ENCODE data around the gene ELAC1. TPM values are rescaled to one million over a fixed set of nuclear protein-coding genes. Genes with fewer than 3 reads are reported as not detected.

Gene ELAC1
- total RNA-seq, 1 donor from 2014 or later: 6.3 TPM

DNA sequence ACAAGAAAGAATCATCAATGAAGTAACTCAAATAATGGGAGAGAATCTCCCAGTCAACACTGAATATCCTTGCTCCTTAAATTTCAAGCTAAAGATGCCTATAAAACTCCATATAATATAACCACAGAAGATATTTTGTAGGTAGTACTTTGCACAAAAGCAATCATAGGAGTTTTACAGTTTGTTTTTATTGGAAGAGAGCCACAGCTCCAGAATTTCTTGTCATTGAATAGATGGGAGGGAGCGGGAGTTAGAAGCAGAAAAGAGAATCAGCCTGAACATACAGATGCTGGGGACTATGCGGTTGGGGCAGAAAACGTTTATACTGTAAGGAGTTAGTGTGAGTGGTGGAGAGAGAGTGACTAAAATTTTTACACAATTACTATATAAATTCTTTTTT lies 43.9 kb downstream of the ELAC1 start:
- H3K9me3 ChIP-seq (ENCODE audit: control insufficient read depth in 3 of 3, low read length in 3 of 3): no peaks in the 10 kb centered on the region
- H3K9ac ChIP-seq (ENCODE audit: low read depth in 1 of 3, low read length in 3 of 3): no peak overlapping the region
- H3K27me3 ChIP-seq (ENCODE audit: control insufficient read depth in 3 of 3, insufficient read depth in 3 of 3, low read length in 3 of 3): no peaks in the 10 kb centered on the region
- no peaks in the 10 kb centered on the region for H3K4me1 ChIP-seq (ENCODE audit: control insufficient read depth in 3 of 3, insufficient read depth in 3 of 3, low read length in 3 of 3)
- no peak overlapping the region for H3K4me3 ChIP-seq (ENCODE audit: low read length in 3 of 3)
- H3K27ac ChIP-seq (ENCODE audit: low read depth, low read length): no peak overlapping the region
- H3K36me3 ChIP-seq (ENCODE audit: control insufficient read depth in 3 of 3, insufficient read depth in 3 of 3, low read length in 3 of 3): no peaks in the 10 kb centered on the region

DNA sequence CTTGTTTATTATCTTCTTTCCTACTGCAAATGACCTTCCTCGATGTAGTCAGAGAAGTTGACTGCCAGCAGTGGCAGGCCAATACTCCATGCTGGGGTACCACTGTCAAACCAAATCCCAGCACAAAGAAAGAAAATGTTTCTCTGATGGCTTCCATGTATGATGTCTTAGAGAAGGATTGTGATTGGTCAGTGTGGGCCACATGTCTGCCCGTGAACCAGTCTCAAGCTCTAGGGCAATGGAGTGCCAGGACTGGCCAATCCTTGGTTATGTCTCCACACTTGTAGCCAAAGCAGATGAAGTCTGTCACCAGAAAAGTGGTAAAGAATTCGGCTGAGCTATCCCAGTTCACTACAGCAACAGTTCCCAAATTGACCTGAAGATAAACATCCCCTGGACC lies 44.6 kb downstream of the ELAC1 start:
- no peak overlapping the region for H3K9ac ChIP-seq (ENCODE audit: low read depth in 1 of 3, low read length in 3 of 3)
- H3K4me1 ChIP-seq (ENCODE audit: control insufficient read depth in 3 of 3, insufficient read depth in 3 of 3, low read length in 3 of 3): no peaks in the 10 kb centered on the region
- H3K4me3 ChIP-seq (ENCODE audit: low read length in 3 of 3): no peak overlapping the region
- no peak overlapping the region for H3K27ac ChIP-seq (ENCODE audit: low read depth, low read length)
- no peaks in the 10 kb centered on the region for H3K9me3 ChIP-seq (ENCODE audit: control insufficient read depth in 3 of 3, low read length in 3 of 3)
- H3K36me3 ChIP-seq (ENCODE audit: control insufficient read depth in 3 of 3, insufficient read depth in 3 of 3, low read length in 3 of 3): no peaks in the 10 kb centered on the region
- no peaks in the 10 kb centered on the region for H3K27me3 ChIP-seq (ENCODE audit: control insufficient read depth in 3 of 3, insufficient read depth in 3 of 3, low read length in 3 of 3)

GRCh38 chr18:51013259-51013658 lies 45.4 kb downstream of the ELAC1 start:
- no peaks in the 10 kb centered on the region for H3K4me1 ChIP-seq (ENCODE audit: control insufficient read depth in 3 of 3, insufficient read depth in 3 of 3, low read length in 3 of 3)
- no peak overlapping the region for H3K9ac ChIP-seq (ENCODE audit: low read depth in 1 of 3, low read length in 3 of 3)
- H3K27me3 ChIP-seq (ENCODE audit: control insufficient read depth in 3 of 3, insufficient read depth in 3 of 3, low read length in 3 of 3): no peaks in the 10 kb centered on the region
- no peaks in the 10 kb centered on the region for H3K36me3 ChIP-seq (ENCODE audit: control insufficient read depth in 3 of 3, insufficient read depth in 3 of 3, low read length in 3 of 3)
- no peak overlapping the region for H3K27ac ChIP-seq (ENCODE audit: low read depth, low read length)
- H3K9me3 ChIP-seq (ENCODE audit: control insufficient read depth in 3 of 3, low read length in 3 of 3): no peaks in the 10 kb centered on the region
- no peak overlapping the region for H3K4me3 ChIP-seq (ENCODE audit: low read length in 3 of 3)

DNA sequence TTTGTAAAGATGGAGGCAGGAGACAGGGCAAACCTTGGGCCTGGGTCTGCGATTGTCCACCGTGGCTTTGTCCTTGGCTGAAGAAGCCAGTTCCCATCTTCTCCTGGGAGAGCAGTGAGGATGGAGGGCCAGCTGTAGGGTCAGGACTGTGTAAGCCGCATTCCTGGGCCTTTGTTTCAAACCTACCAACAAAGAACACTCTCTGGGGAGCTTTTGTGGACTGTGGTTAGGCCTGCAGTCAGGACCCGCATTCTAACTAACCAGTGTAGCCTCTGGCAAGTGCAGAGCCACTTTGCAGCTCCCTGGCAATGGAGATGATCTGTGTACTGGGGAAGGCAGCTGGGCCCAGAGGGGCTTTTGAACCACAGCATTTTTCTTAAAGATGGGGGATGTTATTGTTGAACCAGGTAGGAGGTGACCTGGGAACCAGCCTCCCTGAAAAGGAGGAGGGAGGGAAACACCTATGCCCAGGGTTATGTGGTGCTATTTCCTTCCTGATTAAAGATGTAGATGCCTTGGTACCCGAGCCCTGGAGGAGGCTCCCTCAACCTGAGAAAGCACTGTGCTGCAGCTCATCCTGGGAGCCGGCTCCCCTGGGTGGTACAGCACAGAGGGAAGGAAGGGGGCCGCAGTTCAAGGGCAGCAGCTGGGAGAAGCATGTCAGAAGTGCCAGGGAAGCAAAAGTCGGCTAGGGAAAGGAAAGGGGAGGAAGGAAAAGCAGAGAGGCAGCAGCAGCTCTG lies 49.5 kb downstream of the ELAC1 start:
- H3K4me3 ChIP-seq (ENCODE audit: low read length in 3 of 3): no peak overlapping the region
- no peaks in the 10 kb centered on the region for H3K4me1 ChIP-seq (ENCODE audit: control insufficient read depth in 3 of 3, insufficient read depth in 3 of 3, low read length in 3 of 3)
- no peak overlapping the region for H3K27ac ChIP-seq (ENCODE audit: low read depth, low read length)
- H3K9me3 ChIP-seq (ENCODE audit: control insufficient read depth in 3 of 3, low read length in 3 of 3): no peaks in the 10 kb centered on the region
- no peak overlapping the region for H3K9ac ChIP-seq (ENCODE audit: low read depth in 1 of 3, low read length in 3 of 3)
- H3K27me3 ChIP-seq (ENCODE audit: control insufficient read depth in 3 of 3, insufficient read depth in 3 of 3, low read length in 3 of 3): no peaks in the 10 kb centered on the region
- H3K36me3 ChIP-seq (ENCODE audit: control insufficient read depth in 3 of 3, insufficient read depth in 3 of 3, low read length in 3 of 3): peaks cover 0 to 4% (median 3%) of the 10 kb centered on the region in 3 donors

DNA sequence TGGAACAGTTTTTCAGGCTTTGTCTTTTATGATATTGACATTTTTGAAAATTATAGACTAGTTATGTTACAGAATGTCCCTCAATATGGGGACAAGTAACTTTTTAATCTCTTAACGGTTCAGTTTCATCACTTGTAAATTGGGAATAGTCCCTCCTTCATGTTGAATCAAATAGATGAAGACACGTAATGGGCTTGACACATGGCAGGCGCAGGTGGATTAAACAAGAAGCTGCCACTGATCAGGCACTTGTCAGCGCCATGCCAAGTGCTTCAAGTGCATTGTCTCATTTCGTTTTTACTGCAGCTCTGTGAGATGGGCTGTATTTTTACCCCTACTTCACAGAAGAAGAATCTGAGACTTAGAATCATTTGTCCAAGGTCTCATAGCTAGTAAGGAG lies 52.7 kb downstream of the ELAC1 start:
- Histone ChIP-seq H3K36me3 (ENCODE audit: control insufficient read depth in 3 of 3, insufficient read depth in 3 of 3, low read length in 3 of 3) (peaks cover 0 to 4% (median 3%) of the 10 kb centered on the region in 3 donors), H3K4me1 (ENCODE audit: control insufficient read depth in 3 of 3, insufficient read depth in 3 of 3, low read length in 3 of 3) (no peaks in the 10 kb centered on the region), H3K27ac (ENCODE audit: low read depth, low read length) (no peak overlapping the region), H3K27me3 (ENCODE audit: control insufficient read depth in 3 of 3, insufficient read depth in 3 of 3, low read length in 3 of 3) (no peaks in the 10 kb centered on the region), H3K4me3 (ENCODE audit: low read length in 3 of 3) (no peak overlapping the region), H3K9me3 (ENCODE audit: control insufficient read depth in 3 of 3, low read length in 3 of 3) (no peaks in the 10 kb centered on the region), H3K9ac (ENCODE audit: low read depth in 1 of 3, low read length in 3 of 3) (no peak overlapping the region)

DNA sequence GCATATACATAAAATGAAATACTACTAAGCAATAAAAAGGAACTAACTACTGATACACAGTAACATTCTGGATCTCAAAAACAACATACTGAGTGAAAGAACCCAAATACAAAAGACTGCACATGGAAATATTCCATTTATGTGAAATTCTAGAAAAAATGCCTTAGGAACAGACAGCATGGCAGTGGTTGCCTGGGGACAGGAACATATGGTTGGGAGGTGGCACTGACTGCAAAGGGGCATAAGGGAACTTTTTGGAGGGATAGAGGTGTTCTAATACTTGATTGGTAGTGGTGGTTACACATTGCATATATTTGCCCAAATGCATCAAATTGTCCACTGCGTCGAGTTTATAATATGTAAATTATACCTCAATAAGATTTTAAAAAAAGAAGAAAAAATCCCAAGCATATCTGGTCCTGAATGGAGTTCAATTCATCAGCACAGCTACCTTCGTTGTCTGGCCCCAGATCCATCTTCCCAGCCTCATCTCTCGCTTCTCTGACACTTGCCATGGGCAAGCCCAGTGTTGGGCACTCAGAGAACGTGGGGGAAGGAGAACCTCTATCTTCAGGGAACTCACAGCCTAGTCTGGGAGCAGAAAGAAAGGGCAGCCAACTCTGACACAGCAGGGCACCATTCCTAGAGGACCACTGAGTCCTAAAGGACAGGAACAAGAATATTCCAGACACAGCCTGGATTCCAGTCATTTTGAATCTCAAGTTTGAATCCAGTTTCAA lies 53.6 kb downstream of the ELAC1 start:
- Histone ChIP-seq H3K27me3 (ENCODE audit: control insufficient read depth in 3 of 3, insufficient read depth in 3 of 3, low read length in 3 of 3) (no peaks in the 10 kb centered on the region), H3K9ac (ENCODE audit: low read depth in 1 of 3, low read length in 3 of 3) (no peak overlapping the region), H3K4me1 (ENCODE audit: control insufficient read depth in 3 of 3, insufficient read depth in 3 of 3, low read length in 3 of 3) (no peaks in the 10 kb centered on the region), H3K36me3 (ENCODE audit: control insufficient read depth in 3 of 3, insufficient read depth in 3 of 3, low read length in 3 of 3) (peaks cover 3 to 4% (median 3%) of the 10 kb centered on the region in 3 donors), H3K27ac (ENCODE audit: low read depth, low read length) (no peak overlapping the region), H3K9me3 (ENCODE audit: control insufficient read depth in 3 of 3, low read length in 3 of 3) (no peaks in the 10 kb centered on the region), H3K4me3 (ENCODE audit: low read length in 3 of 3) (no peak overlapping the region)

- no peak overlapping the region for H3K9ac ChIP-seq (ENCODE audit: low read depth in 1 of 3, low read length in 3 of 3)
- H3K27ac ChIP-seq (ENCODE audit: low read depth, low read length): no peak overlapping the region
- H3K4me1 ChIP-seq (ENCODE audit: control insufficient read depth in 3 of 3, insufficient read depth in 3 of 3, low read length in 3 of 3): peaks cover 14 to 16% (median 14%) of the 10 kb centered on the region in 3 donors
- H3K36me3 ChIP-seq (ENCODE audit: control insufficient read depth in 3 of 3, insufficient read depth in 3 of 3, low read length in 3 of 3): peaks cover 0 to 3% (median 0%) of the 10 kb centered on the region in 3 donors
- H3K9me3 ChIP-seq (ENCODE audit: control insufficient read depth in 3 of 3, low read length in 3 of 3): no peaks in the 10 kb centered on the region
- H3K4me3 ChIP-seq (ENCODE audit: low read length in 3 of 3): no peak overlapping the region
- no peaks in the 10 kb centered on the region for H3K27me3 ChIP-seq (ENCODE audit: control insufficient read depth in 3 of 3, insufficient read depth in 3 of 3, low read length in 3 of 3)
Measured at GRCh38 chr18:51025512-51025911, 57.7 kb downstream of the ELAC1 start.

DNA sequence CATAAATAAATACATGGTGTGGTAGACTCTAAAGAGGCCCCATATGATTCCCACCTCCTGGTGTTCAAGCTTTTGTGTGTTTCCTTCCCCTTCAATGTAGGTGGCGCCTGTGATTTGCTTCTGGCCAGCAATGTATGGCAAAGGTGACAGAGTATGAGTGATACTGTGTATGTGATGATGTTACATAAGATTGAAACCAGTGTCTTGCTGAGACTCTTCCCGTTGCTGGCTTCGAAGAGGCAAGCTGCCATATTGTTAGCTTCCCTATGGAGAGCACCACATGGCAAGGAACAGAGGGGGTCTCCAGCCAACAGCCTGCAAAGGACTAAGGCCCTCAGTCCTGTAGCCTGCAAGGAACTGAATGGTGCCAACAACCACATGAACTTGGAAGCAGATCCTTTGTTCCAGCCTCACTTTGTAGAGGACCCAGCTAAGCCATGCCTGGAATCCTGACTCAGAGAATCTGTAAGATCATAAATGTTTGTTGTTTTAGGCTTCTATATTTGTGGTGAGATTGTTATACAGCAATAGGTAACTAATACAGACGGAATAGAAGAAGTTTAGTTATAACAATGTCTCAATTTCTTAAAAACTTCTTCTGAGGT lies 60.5 kb downstream of the ELAC1 start:
- Histone ChIP-seq H3K36me3 (ENCODE audit: control insufficient read depth in 3 of 3, insufficient read depth in 3 of 3, low read length in 3 of 3) (peaks cover 0 to 3% (median 0%) of the 10 kb centered on the region in 3 donors), H3K9me3 (ENCODE audit: control insufficient read depth in 3 of 3, low read length in 3 of 3) (no peaks in the 10 kb centered on the region), H3K27me3 (ENCODE audit: control insufficient read depth in 3 of 3, insufficient read depth in 3 of 3, low read length in 3 of 3) (no peaks in the 10 kb centered on the region), H3K9ac (ENCODE audit: low read depth in 1 of 3, low read length in 3 of 3) (peak overlapping the region in 1 of 3 donors; percentile 99), H3K4me1 (ENCODE audit: control insufficient read depth in 3 of 3, insufficient read depth in 3 of 3, low read length in 3 of 3) (peaks cover 23 to 29% (median 25%) of the 10 kb centered on the region in 3 donors), H3K27ac (ENCODE audit: low read depth, low read length) (peak overlapping the region; percentile 3), H3K4me3 (ENCODE audit: low read length in 3 of 3) (peak overlapping the region in 1 of 3 donors; percentile 0)

DNA sequence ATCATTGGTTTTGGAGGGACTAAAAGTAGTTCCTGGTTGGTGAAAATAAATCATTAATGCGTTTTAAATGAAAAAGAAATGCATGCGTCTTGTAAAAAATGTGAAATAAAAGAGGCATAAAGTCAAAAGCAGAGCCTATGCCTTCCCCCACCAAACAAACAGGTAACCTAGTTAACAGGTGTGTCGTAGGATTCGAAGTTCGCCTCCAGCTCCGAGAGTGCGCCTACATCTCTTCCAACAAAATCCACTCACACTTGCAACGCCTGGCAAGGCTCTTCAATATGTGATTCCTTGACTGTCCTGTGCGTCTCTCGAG lies 61.5 kb downstream of the ELAC1 start:
- Histone ChIP-seq H3K27ac (ENCODE audit: low read depth, low read length) (peak overlapping the region; percentile 91), H3K9me3 (ENCODE audit: control insufficient read depth in 3 of 3, low read length in 3 of 3) (no peaks in the 10 kb centered on the region), H3K27me3 (ENCODE audit: control insufficient read depth in 3 of 3, insufficient read depth in 3 of 3, low read length in 3 of 3) (no peaks in the 10 kb centered on the region), H3K36me3 (ENCODE audit: control insufficient read depth in 3 of 3, insufficient read depth in 3 of 3, low read length in 3 of 3) (peaks cover 0 to 3% (median 0%) of the 10 kb centered on the region in 3 donors), H3K4me3 (ENCODE audit: low read length in 3 of 3) (peak overlapping the region; percentile 81 to 90 (median 87)), H3K9ac (ENCODE audit: low read depth in 1 of 3, low read length in 3 of 3) (peak overlapping the region; percentile 87 to 99 (median 99)), H3K4me1 (ENCODE audit: control insufficient read depth in 3 of 3, insufficient read depth in 3 of 3, low read length in 3 of 3) (peaks cover 23 to 37% (median 26%) of the 10 kb centered on the region in 3 donors)
